LNCaP clone FGC (cell line): ENCODE data around the gene CD58.

Experiments
- DNase-seq: peaks from one replicate; pipeline ENCODE4 v3.0.0-alpha.2; 2011; ENCODE audit warnings: low read depth
- H3K4me3 ChIP-seq: 2 replicates; pipeline ENCODE4 v1.5.1; 2011; ENCODE audit warnings: mild to moderate bottlenecking, low read depth, low read length, control low read depth
- CTCF ChIP-seq: IDR thresholded peaks from 2 replicates; pipeline ENCODE4 v1.5.1; 2012; ENCODE audit warnings: mild to moderate bottlenecking; ENCODE audit not compliant: control insufficient read depth, insufficient read depth; ENCODE audit errors: extremely low read depth

CD58 gene

DNA sequence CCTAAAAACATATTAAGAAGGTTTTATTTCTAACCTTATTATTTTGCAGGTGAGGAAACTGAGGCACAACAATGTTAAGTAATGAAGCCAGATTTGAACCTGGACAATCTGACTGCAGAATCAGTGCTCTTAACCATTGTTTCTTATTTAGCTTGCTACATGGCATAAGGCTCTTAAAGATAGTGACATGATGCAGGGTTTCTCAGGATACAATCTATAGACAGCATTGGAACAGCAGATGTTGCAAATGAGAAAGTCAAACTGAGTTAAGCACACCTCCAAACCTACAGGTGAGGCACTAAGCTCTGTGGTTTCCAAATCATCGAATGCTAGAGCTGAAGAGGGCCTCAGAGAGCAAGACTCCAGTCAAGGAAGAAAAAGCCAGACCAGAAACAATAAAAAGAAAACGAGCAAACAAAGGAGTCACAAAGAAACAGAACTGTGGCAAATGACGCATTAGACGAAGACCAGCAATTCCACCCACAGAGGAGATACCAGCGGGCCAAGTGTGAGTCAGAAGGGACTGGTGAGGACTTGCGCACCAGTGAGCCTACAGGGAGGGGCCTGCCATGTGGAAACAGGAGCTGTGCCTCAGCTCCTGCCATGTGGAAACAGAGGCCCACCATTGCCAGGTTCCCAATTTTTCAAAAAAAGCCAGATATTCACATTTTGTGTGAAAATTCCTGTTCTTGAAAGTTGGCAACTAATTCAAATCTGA is 14.4 kb downstream of the CD58 start:
- DNase-seq, result peak; percentile 77
- 0 out of 2 replicates have a peak, but pooled peaks have one; percentile 15 for TF ChIP-seq CTCF
- no peak overlapping the region for H3K4me3 ChIP-seq

DNA sequence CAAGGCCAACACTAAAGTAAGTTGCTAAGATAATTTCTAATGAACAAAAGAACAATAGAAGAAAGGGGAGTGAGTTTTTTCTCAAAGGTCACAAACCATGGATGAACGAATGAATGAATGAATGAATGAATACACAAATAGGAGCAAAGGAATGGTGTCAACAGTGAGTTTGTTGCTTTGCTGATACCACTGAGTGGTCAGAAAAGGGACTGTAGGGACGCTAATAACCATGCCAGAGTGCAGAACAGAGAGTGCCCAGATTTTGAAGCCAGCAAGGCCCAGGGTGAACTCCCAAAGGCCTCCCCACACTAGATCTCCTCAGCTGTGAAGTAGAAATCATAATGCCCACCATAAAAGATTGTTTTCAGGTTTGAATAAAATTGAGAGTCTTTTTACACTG is 15.9 kb downstream of the CD58 start:
- no peak for DNase-seq
- H3K4me3 ChIP-seq, result no peak overlapping the region
- TF ChIP-seq CTCF, result no peak

GRCh38 chr1:116553386-116554115 is 17.3 kb downstream of the CD58 start:
- no peak for DNase-seq
- TF ChIP-seq CTCF, result no peak

DNA sequence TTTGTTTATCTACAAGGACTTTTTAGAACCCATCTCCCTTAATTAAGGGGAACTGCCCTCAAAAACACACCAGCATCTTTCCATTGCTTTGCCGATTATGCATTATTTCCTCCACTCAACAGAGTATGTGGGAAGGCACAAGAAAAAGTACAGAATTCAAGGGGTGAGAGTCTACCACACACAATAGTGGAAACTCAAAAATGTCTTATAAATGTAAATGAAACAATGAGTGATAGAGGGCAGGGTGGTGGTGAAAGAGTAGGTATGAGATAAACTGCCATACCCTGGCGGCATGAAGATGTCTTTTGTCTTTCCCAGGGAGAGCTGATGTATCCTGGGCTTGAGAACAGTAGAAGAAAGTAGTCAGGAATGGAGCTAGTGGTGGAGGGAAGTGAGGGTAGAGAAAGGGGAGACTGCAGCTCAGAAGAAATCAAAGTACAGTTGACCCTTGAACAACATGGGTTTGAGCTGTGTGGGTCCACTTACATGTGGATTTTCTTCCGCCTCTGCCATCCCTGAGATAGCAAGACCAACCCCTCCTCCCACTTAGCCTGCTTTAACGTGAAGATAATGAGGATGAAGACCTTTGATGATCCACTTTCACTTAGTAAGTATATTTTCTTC is 24.4 kb downstream of the CD58 start:
- TF ChIP-seq CTCF, result no peak
- H3K4me3 ChIP-seq, result no peak overlapping the region
- no peak for DNase-seq

More at GRCh38 chr1:116553386-116554115, 17.3 kb downstream of the CD58 start:
- H3K4me3 ChIP-seq, result no peak overlapping the region

DNA sequence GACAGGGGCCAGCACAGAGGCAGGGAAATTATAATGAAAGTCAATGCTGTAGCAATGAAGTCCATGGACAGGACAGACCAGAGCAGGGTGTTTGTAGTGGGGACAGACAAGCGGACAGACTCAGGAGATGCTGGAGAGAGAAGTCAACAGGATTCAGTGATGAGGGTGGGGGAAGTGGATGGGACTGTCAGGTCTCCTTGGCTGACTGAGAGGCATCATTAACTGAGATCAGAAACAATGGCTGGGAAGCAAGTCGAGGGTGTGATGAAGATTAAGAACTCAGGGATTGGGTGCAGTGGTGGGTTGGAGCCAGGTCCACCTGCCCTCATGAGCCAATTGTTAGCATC is 25.5 kb downstream of the CD58 start:
- DNase-seq, result no peak
- no peak for TF ChIP-seq CTCF
- H3K4me3 ChIP-seq, result no peak overlapping the region

- no peak for DNase-seq
- no peak for TF ChIP-seq CTCF
- no peak overlapping the region for H3K4me3 ChIP-seq
Observed at GRCh38 chr1:116544588-116545358, 26.1 kb downstream of the CD58 start.
